ENCODE results near the gene LRRC45.

Gene LRRC45

DNA sequence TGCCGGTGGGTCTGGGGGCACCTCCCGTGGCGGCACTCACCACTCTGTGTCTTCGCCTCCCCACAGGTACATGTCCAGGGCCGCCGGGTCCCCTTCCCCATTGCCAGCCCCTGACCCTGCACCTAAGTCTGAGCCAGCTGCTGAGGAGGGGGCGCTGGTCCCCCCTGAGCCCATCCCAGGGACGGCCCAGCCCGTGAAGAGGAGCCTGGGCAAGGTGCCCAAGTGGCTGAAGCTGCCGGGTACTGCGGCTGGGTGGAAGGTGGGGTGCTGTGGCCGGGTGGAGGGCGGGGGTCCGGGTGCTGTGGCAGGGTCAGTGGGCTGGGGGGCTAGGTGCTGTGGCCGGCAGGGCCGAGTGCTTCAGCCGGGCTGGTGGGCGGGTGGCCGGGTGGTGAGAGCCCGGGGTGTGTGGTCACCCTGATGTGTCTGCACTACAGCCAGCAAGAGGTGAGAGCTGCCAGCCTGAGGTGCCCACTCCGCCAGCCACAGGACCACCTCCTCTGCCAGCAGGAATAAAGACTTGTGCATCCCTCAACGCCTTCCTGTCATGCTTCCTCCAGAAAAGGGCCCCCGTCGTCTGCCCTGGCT, 6.1 kb upstream of the LRRC45 start:
- TF ChIP-seq OSR1 (CRISPR knock-in tag; IDR thresholded peaks at IDR 0.05) (no peak), ARNTL (CRISPR knock-in tag; IDR thresholded peaks at IDR 0.05; ENCODE audit: borderline replicate concordance, low read depth) (no peak), CSDC2 (CRISPR knock-in tag; IDR thresholded peaks at IDR 0.05) (no peak), GLIS3 (CRISPR knock-in tag; IDR thresholded peaks at IDR 0.05) (no peak), ZFP3 (CRISPR knock-in tag; IDR thresholded peaks at IDR 0.05) (no peak), PATZ1 (CRISPR knock-in tag; IDR thresholded peaks at IDR 0.05; ENCODE audit: borderline replicate concordance) (no peak), ZNF565 (CRISPR knock-in tag; conservative IDR thresholded peaks at IDR 0.05; ENCODE audit: low read depth) (no peak)
- ATAC-seq, result no peak

GRCh38 chr17:82017612-82018151, 5.4 kb upstream of the LRRC45 start:
- TF ChIP-seq PPARA (CRISPR knock-in tag; IDR thresholded peaks at IDR 0.05; ENCODE audit: borderline replicate concordance), result no peak
- no peak for ATAC-seq

- ATAC-seq, result no peak
- no peak for TF ChIP-seq PATZ1 (CRISPR knock-in tag; IDR thresholded peaks at IDR 0.05; ENCODE audit: borderline replicate concordance)
- TF ChIP-seq ZFP3 (CRISPR knock-in tag; IDR thresholded peaks at IDR 0.05), result no peak
- TF ChIP-seq ZC3H10 (CRISPR knock-in tag; IDR thresholded peaks at IDR 0.05), result no peak
- TF ChIP-seq ZNF565 (CRISPR knock-in tag; conservative IDR thresholded peaks at IDR 0.05; ENCODE audit: low read depth), result no peak
- TF ChIP-seq TCF4 (CRISPR knock-in tag; IDR thresholded peaks at IDR 0.05; ENCODE audit: borderline replicate concordance), result no peak
- no peak for TF ChIP-seq ZNF70 (CRISPR knock-in tag; IDR thresholded peaks at IDR 0.05)
- no peak for TF ChIP-seq SNAI2 (CRISPR knock-in tag; IDR thresholded peaks at IDR 0.05)
- TF ChIP-seq ZFP30 (CRISPR knock-in tag; IDR thresholded peaks at IDR 0.05), result no peak
- TF ChIP-seq ZNF8 (CRISPR knock-in tag; IDR thresholded peaks at IDR 0.05), result no peak
- TF ChIP-seq OSR1 (CRISPR knock-in tag; IDR thresholded peaks at IDR 0.05), result no peak
- TF ChIP-seq, protein P1, sequence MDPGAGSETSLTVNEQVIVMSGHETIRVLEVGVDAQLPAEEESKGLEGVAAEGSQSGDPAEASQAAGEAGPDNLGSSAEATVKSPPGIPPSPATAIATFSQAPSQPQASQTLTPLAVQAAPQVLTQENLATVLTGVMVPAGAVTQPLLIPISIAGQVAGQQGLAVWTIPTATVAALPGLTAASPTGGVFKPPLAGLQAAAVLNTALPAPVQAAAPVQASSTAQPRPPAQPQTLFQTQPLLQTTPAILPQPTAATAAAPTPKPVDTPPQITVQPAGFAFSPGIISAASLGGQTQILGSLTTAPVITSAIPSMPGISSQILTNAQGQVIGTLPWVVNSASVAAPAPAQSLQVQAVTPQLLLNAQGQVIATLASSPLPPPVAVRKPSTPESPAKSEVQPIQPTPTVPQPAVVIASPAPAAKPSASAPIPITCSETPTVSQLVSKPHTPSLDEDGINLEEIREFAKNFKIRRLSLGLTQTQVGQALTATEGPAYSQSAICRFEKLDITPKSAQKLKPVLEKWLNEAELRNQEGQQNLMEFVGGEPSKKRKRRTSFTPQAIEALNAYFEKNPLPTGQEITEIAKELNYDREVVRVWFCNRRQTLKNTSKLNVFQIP (CRISPR knock-in tag; IDR thresholded peaks at IDR 0.05; ENCODE audit: borderline replicate concordance, low read depth), result no peak
- TF ChIP-seq TOX (CRISPR knock-in tag; IDR thresholded peaks at IDR 0.05; ENCODE audit: borderline replicate concordance), result no peak
- no peak for TF ChIP-seq PPARA (CRISPR knock-in tag; IDR thresholded peaks at IDR 0.05; ENCODE audit: borderline replicate concordance)
- no peak for TF ChIP-seq ESRRG (CRISPR knock-in tag; IDR thresholded peaks at IDR 0.05)
These were observed 4.7 kb upstream of the LRRC45 start for GRCh38 chr17:82018152-82018988.

DNA sequence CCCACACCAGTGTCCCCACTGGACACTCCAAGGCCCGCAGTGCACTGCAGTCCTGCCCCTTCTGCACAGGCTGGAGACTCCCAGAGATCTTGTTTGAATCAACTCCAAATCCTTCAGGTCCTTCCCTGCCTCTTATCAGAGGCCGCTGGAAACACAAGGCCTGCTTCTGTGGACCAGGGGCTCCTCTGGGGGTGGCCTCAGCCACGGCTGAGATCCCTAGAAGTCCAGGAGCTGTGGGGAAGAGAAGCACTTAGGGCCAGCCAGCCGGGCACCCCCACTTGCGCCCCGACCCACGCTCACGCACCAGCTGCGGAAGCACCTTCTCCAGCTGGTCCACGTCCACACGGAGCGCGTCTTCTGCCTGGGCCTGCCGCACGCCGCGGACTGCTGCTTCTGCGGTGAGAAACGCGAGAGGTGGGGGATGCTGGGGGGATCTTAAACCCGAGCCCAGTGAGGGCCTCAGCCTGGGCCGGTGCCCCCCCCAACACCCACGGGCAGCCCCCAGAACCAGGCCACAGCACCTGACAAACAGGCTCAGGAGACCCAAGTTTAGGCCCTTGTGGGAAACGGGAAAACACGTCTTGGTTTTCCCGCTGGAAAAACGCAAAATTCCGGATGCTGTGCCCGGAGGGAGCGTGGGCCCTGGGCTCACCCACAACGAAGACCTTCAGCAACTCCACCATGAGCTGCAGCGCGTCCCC, 4.0 kb upstream of the LRRC45 start:
- ATAC-seq, result no peak
- no peak for TF ChIP-seq ISL1 (CRISPR knock-in tag; IDR thresholded peaks at IDR 0.05)
- TF ChIP-seq CSDC2 (CRISPR knock-in tag; IDR thresholded peaks at IDR 0.05), result no peak
- no peak for TF ChIP-seq ESRRG (CRISPR knock-in tag; IDR thresholded peaks at IDR 0.05)
- TF ChIP-seq, protein P2, sequence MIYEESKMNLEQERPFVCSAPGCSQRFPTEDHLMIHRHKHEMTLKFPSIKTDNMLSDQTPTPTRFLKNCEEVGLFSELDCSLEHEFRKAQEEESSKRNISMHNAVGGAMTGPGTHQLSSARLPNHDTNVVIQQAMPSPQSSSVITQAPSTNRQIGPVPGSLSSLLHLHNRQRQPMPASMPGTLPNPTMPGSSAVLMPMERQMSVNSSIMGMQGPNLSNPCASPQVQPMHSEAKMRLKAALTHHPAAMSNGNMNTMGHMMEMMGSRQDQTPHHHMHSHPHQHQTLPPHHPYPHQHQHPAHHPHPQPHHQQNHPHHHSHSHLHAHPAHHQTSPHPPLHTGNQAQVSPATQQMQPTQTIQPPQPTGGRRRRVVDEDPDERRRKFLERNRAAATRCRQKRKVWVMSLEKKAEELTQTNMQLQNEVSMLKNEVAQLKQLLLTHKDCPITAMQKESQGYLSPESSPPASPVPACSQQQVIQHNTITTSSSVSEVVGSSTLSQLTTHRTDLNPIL (CRISPR knock-in tag; IDR thresholded peaks at IDR 0.05; ENCODE audit: low read depth), result no peak
- TF ChIP-seq ZNF8 (CRISPR knock-in tag; IDR thresholded peaks at IDR 0.05), result no peak
- no peak for TF ChIP-seq ZNF70 (CRISPR knock-in tag; IDR thresholded peaks at IDR 0.05)
- no peak for TF ChIP-seq CSRNP3 (CRISPR knock-in tag; IDR thresholded peaks at IDR 0.05)
- TF ChIP-seq, protein P3, sequence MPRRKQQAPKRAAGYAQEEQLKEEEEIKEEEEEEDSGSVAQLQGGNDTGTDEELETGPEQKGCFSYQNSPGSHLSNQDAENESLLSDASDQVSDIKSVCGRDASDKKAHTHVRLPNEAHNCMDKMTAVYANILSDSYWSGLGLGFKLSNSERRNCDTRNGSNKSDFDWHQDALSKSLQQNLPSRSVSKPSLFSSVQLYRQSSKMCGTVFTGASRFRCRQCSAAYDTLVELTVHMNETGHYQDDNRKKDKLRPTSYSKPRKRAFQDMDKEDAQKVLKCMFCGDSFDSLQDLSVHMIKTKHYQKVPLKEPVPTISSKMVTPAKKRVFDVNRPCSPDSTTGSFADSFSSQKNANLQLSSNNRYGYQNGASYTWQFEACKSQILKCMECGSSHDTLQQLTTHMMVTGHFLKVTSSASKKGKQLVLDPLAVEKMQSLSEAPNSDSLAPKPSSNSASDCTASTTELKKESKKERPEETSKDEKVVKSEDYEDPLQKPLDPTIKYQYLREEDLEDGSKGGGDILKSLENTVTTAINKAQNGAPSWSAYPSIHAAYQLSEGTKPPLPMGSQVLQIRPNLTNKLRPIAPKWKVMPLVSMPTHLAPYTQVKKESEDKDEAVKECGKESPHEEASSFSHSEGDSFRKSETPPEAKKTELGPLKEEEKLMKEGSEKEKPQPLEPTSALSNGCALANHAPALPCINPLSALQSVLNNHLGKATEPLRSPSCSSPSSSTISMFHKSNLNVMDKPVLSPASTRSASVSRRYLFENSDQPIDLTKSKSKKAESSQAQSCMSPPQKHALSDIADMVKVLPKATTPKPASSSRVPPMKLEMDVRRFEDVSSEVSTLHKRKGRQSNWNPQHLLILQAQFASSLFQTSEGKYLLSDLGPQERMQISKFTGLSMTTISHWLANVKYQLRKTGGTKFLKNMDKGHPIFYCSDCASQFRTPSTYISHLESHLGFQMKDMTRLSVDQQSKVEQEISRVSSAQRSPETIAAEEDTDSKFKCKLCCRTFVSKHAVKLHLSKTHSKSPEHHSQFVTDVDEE (CRISPR knock-in tag; IDR thresholded peaks at IDR 0.05), result no peak
